ENCODE results near the gene CEP89. TPM values are rescaled to one million over a fixed set of nuclear protein-coding genes. Genes with fewer than 3 reads are reported as not detected.
"Not testable (repeated sequence)": the region's sequence is repeated elsewhere in the genome, so short reads cannot be mapped to it uniquely, and the experiment has no call there.

The CEP89 gene
- total RNA-seq, 4 donors from 2014 or later: 4.6 to 10.5 (median 8.7) TPM

DNA sequence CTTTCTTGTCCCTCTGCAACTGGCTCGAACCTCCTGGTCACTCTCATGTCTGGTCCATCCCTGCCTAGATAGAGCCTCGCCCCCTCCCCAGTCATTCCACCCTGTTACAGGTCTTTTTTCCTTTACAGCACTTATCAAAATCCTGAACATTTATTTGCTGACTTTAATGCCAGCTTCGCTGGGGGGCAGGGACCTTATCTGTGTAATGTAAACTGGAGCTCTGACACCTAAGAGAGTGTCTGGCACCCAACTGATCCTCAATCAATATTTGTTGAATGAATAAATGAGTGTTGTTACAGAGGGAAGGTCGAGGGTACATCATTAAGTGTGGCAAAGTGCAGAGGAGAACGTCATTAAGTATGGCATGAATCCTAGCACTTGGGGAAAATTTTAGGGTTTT is 17.0 kb upstream of the CEP89 start:
- H3K36me3 ChIP-seq: no peaks in the 10 kb centered on the region
- WGBS, 2 donors: 56 to 76% methylated on average over 5 of the region's 5 CpGs
- intact Hi-C loops (cut with DNase I): no loop called here
- H3K27me3 ChIP-seq: no peaks in the 10 kb centered on the region
- no peak overlapping the region for H3K27ac ChIP-seq
- no peak for DNase-seq
- no peaks in the 10 kb centered on the region for H3K4me1 ChIP-seq
- H3K9me3 ChIP-seq: no peaks in the 10 kb centered on the region
- no peak overlapping the region for H3K4me3 ChIP-seq
- no peak for TF ChIP-seq POLR2A (IDR thresholded peaks at IDR 0.05)
- TF ChIP-seq, protein P1, sequence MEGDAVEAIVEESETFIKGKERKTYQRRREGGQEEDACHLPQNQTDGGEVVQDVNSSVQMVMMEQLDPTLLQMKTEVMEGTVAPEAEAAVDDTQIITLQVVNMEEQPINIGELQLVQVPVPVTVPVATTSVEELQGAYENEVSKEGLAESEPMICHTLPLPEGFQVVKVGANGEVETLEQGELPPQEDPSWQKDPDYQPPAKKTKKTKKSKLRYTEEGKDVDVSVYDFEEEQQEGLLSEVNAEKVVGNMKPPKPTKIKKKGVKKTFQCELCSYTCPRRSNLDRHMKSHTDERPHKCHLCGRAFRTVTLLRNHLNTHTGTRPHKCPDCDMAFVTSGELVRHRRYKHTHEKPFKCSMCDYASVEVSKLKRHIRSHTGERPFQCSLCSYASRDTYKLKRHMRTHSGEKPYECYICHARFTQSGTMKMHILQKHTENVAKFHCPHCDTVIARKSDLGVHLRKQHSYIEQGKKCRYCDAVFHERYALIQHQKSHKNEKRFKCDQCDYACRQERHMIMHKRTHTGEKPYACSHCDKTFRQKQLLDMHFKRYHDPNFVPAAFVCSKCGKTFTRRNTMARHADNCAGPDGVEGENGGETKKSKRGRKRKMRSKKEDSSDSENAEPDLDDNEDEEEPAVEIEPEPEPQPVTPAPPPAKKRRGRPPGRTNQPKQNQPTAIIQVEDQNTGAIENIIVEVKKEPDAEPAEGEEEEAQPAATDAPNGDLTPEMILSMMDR (IDR thresholded peaks at IDR 0.05): no peak

DNA sequence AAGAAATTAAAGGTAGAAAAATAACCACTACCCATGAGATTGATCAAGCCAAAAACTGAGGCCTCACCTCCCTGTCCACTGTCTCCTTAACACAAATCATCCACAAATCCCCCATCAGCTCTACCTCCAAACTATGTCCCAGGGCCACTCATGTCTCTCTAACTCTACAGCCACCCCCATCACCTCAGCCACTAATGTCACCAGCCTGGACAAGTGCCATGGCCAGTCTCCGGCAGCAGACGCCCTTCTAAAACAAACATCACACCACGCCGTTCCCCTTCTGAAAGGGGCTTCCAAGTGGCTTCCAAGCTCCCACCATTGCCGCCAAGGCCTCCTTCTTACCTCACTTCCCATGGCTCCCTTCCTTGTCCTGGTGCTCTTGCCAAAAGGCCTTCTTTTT is 16.5 kb upstream of the CEP89 start:
- DNase-seq; intact Hi-C loops (cut with DNase I); H3K4me3 ChIP-seq; H3K9me3 ChIP-seq; H3K36me3 ChIP-seq; H3K27me3 ChIP-seq; H3K4me1 ChIP-seq; H3K27ac ChIP-seq: not testable (repeated sequence)
- 90 to 94% methylated on average over 5 of the region's 5 CpGs for WGBS, 2 donors

DNA sequence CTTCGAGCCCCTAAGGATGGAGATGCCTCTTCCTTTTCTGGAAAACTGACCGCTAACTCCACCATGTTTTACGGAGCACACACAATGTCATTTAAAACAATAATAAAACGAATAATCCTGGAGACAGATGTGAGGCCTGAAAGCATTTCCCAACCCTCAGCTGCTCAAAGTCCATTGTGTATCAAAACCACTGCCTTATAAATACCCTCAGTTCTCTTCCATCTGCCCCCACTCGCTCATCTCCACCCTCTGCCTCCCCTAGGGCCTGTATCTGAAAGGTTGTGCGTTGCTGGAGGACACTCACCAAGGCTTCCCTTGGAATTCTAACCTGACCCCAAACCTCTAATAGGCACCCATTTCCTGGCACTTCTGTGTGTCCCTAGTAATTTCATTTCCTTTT is 10.7 kb upstream of the CEP89 start:
- intact Hi-C loops (cut with DNase I); H3K9me3 ChIP-seq; H3K27ac ChIP-seq; H3K27me3 ChIP-seq; H3K4me3 ChIP-seq; DNase-seq; H3K36me3 ChIP-seq; H3K4me1 ChIP-seq: not testable (repeated sequence)
- 90 to 92% methylated on average over 6 of the region's 6 CpGs for WGBS, 2 donors

DNA sequence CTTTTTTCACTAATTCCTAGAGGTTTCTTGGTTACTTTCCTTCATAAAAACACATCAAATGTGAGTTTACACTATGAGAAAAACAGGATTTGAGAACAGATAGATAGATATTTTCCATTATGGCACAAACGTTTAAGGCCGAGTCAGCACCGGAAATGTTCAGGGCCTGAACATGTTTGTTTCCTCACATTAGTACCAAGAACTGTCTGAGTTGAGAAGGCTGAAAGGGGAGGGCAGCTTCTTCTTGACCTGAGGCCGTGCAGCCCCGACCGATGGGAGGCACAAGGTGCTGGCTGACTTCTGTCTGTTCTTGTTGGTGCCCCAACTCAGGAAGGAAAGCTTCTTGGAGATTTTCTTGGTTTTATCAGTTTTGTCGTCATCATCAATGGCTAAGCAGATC is 8.0 kb upstream of the CEP89 start:
- H3K27me3 ChIP-seq, H3K9me3 ChIP-seq, H3K27ac ChIP-seq, DNase-seq, H3K4me1 ChIP-seq, H3K4me3 ChIP-seq: not testable (repeated sequence)
- WGBS, 2 donors: 76 to 79% methylated on average over 7 of the region's 7 CpGs
- H3K36me3 ChIP-seq: peaks cover 0 to 14% (median 0%) of the 10 kb centered on the region in 3 donors
- intact Hi-C loops (cut with DNase I): loop anchor here (10.0 kb wide), 1 partner anchor 135 kb away; no protein-coding TSS in a partner anchor

DNA sequence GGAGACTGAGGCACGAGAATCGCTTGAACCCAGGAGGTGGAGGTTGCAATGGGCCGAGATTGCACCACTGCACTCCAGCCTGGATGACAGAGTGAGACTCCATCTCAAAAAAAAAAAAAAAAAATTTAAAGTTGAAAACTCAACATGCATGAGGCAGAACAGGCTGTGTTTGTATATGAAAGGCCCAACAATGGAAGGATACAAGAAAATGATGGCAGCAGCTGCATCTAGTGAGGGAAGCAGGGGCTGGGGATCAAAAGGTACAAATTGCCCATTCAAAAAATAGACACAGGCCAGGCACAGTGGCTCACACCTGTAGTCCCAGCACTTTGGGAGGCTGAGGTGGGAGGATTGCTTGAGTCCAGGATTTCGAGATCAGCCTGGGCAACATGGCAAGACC is 6.1 kb upstream of the CEP89 start:
- H3K36me3 ChIP-seq: peaks cover 0 to 14% (median 0%) of the 10 kb centered on the region in 3 donors
- H3K9me3 ChIP-seq, H3K4me3 ChIP-seq, H3K27ac ChIP-seq, H3K27me3 ChIP-seq, DNase-seq, H3K4me1 ChIP-seq: not testable (repeated sequence)
- 97 to 98% methylated on average over 4 of the region's 4 CpGs for WGBS, 2 donors
- intact Hi-C loops (cut with DNase I): loop anchor here (10.0 kb wide), 1 partner anchor 137 kb away; no protein-coding TSS in a partner anchor

DNA sequence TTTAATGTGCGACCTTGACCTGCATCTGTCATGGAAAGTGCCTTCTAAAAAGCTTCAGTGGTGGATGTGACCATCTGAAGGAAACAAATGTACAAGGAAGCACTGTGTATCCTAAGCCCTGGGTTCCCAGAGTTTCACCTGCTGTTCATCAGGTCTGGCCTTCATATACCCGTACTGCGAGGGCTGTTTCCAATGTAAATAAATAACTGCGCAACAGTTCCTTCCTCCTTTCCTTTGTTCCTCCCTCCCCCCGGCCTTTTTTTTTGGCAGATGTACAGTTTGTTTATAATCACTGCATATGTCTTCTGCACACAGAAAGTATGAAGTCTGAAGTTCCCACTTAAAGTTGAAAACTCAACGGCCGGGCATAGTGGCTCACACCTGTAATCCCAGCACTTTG is 5.5 kb upstream of the CEP89 start:
- intact Hi-C loops (cut with DNase I): loop anchor here (10.0 kb wide), 1 partner anchor 138 kb away; no protein-coding TSS in a partner anchor
- Histone ChIP-seq H3K4me1 (peaks cover 0 to 7% (median 0%) of the 10 kb centered on the region in 3 donors), H3K27me3 (no peaks in the 10 kb centered on the region), H3K4me3 (no peak overlapping the region), H3K36me3 (peaks cover 0 to 14% (median 0%) of the 10 kb centered on the region in 3 donors), H3K9me3 (no peaks in the 10 kb centered on the region), H3K27ac (no peak overlapping the region)
- TF ChIP-seq, protein P1 (IDR thresholded peaks at IDR 0.05): no peak
- TF ChIP-seq POLR2A (IDR thresholded peaks at IDR 0.05): no peak
- 61 to 74% methylated on average over 6 to 7 of the region's 7 CpGs for WGBS, 2 donors
- DNase-seq: no peak

DNA sequence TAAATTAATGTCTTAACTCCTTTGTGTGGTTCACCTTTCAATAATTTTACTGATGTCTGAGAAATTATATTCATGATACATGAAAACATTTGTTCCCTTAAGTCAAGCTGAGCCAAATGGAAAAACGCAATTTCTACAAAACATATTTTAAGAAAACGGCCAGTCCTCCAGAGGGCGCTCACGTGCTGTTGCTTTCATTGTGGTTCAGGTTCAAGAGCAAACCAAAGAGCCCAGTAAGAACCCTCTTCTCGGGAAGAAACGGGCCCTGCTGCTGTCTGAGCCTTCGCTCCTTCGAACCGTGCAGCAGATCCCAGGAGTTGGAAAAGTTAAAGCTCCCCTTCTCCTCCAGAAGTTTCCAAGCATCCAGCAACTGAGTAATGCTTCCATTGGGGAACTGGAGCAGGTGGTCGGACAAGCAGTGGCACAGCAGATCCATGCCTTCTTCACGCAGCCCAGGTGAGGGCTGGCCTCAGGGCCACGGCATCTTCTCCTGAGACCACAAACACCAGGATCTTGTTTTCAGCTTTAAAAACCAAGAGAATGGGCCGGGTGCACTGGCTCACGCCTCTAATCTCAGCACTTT is 4.6 kb upstream of the CEP89 start:
- peaks cover 0 to 10% (median under 1%) of the 10 kb centered on the region in 3 donors for H3K4me1 ChIP-seq
- TF ChIP-seq POLR2A (IDR thresholded peaks at IDR 0.05): no peak
- TF ChIP-seq, protein P1 (IDR thresholded peaks at IDR 0.05): peak; percentile 29 to 75 (median 68)
- H3K27ac ChIP-seq: no peak overlapping the region
- DNase-seq: no peak
- peaks cover 0 to 14% (median 0%) of the 10 kb centered on the region in 3 donors for H3K36me3 ChIP-seq
- no peak overlapping the region for H3K4me3 ChIP-seq
- H3K9me3 ChIP-seq: no peaks in the 10 kb centered on the region
- intact Hi-C loops (cut with DNase I): loop anchor here (10.0 kb wide), 1 partner anchor 138 kb away; no protein-coding TSS in a partner anchor
- WGBS, 2 donors: 10 to 33% methylated on average over 7 to 11 of the region's 14 CpGs
- no peaks in the 10 kb centered on the region for H3K27me3 ChIP-seq
